GM18907 (cell line): ENCODE measurements around the gene GIGYF2.
"Not testable (repeated sequence)": the region's sequence is repeated elsewhere in the genome, so short reads cannot be mapped to it uniquely, and the experiment has no call there.

ENCODE experiments used
- ATAC-seq: cut with Tn5 transposase; IDR thresholded peaks from one replicate; pipeline ENCODE4 v1.9.1; 2021; ENCODE audit warnings: mild to moderate bottlenecking, moderate library complexity; ENCODE audit not compliant: unreplicated experiment

The GIGYF2 gene

DNA sequence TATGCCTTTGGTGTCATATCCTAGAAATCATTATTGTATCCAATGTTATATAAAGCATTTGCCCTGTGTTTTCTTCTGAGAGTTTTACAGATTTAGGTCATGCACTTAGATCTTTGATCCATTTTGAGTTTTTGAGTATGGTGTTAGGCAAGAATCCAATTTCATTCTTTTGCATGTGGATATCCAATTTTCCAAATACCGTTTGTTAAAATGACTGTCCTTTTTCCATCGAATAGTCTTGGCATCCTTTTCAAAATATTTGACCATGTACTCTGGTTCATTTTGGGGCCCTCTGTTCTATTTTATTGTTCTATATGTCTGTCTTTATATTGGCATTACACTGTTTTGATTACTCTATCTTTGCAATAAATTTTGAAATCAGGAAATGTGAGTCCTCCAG, 103.0 kb downstream of the GIGYF2 start:
- no peak for ATAC-seq

DNA sequence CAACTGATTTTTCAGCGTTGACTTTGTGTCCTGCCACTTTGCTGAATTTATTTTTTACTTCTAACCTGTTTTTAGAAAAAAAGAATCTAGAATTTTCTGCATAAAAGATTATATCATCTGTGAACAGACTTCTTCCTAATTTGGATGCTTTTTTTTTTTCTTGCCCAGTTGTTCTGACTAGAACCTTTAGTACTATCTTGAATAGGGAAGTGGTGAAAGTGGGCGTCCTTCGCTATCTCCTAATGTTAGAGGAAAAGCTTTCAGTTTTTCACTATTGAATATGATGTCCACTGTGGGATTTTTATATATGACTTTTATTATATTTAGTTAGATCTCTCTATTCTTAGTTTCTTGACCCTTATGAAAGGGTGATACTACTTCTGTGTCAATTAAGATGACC, 105.0 kb downstream of the GIGYF2 start:
- ATAC-seq, result no peak

- no peak for ATAC-seq
Measured at GRCh38 chr2:232809349-232810124, 112.4 kb downstream of the GIGYF2 start.

DNA sequence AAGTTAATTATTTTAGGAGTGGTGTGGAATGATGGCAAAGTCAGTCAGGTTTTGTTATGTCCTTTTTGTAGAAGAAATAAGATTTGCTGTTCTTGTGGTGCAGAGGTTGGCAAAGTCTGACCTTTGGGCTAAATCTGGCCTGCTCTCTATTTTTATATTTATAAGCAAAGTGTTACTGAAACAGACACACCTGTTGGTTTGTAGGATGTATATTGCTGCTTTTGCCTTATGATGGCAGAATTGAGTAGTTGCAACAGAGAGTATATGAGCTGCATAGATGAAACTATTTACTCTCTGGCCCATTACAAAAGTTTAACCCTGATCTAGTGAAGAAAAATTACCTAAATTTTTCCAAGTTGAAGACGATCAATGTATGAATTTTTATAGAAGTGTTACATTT, 113.3 kb downstream of the GIGYF2 start:
- ATAC-seq, result no peak

- no peak for ATAC-seq
Measured at GRCh38 chr2:232815569-232815968, 118.4 kb downstream of the GIGYF2 start.

- ATAC-seq, result no peak
Measured at GRCh38 chr2:232816657-232817056, 119.5 kb downstream of the GIGYF2 start.

DNA sequence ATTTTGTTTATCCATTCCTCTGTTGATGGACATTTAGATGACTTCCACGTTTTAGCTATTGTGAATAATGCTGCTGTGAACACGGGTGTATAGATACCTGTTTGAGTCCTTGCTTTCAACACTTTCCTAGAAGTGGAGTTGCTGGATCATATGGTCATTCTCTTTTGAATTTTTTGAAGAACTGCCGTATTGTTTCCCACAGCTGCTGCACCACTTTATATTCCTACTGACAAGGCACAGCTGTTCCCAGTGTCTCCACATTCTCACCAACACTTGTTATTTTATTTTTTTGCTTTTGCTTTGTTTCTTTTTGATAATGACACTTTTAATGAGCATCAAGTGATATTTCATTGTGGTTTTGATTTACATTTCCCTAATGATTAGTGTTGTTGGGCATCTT, 120.6 kb downstream of the GIGYF2 start:
- no peak for ATAC-seq

GRCh38 chr2:232829988-232830387, 132.9 kb downstream of the GIGYF2 start:
- ATAC-seq, result no peak

DNA sequence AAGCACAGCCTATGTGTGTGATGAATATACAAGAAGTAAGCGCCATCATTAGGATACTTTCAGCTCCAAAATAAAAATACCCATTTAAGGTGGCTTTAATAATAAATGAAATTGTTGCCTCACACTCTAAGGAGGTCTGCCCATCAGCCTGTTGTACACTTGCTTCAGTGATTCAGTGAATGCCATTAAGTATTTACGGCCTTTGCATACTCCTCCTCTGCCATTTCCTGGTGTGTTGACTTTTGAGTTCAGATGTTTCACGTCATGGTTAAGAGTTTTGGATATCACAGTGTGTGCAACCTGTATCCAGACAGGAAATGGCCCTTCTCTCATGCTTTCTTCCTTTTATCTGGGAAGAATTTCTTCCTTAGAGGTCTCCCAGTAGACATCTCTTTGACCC, 134.4 kb downstream of the GIGYF2 start:
- ATAC-seq, result no peak

GRCh38 chr2:232833830-232834229, 136.7 kb downstream of the GIGYF2 start:
- no peak for ATAC-seq

GRCh38 chr2:232835687-232836208, 138.6 kb downstream of the GIGYF2 start:
- ATAC-seq, result no peak

DNA sequence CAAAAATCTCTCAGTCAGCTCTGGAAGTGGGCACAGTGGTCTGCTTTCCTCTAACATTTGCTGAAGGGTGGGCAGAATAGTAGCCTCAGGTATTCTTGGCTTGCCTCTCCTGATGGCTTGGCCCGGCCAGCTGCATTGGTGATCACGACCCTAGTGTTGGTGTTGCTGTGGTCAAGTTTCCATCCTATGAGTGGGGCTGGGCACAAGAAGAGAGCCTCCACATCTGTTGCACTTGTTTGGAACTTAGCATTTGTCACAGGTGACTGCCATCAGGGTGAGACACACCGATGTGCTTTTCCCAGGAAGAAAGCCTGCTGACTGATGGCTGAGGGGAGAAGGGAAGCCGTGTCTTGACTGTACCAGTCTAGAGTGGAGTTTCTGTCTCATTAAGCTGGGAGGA, 139.8 kb downstream of the GIGYF2 start:
- no peak for ATAC-seq

DNA sequence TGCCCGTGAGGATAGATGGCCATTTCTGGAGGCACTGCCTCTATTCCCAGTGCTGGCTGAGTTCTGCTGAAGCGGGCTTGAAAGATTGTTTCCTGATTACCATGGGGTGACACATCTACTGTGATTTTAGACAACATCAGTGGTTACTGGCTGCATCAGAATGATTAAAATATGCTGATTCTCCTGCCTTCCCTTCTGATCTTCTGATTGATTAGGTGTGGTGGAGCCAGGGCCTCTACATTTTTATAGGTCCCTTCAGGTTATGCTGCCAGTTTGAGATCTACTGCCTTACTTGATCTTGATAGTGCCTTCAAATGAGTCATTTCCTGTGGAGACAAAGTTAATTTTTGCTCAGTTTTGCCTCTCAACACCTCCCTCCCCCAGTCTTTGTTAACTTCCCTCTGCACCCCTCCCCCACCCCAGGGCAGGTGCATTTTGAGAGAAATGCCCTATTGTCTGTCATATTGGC, 141.3 kb downstream of the GIGYF2 start:
- ATAC-seq, result peak; percentile 73

DNA sequence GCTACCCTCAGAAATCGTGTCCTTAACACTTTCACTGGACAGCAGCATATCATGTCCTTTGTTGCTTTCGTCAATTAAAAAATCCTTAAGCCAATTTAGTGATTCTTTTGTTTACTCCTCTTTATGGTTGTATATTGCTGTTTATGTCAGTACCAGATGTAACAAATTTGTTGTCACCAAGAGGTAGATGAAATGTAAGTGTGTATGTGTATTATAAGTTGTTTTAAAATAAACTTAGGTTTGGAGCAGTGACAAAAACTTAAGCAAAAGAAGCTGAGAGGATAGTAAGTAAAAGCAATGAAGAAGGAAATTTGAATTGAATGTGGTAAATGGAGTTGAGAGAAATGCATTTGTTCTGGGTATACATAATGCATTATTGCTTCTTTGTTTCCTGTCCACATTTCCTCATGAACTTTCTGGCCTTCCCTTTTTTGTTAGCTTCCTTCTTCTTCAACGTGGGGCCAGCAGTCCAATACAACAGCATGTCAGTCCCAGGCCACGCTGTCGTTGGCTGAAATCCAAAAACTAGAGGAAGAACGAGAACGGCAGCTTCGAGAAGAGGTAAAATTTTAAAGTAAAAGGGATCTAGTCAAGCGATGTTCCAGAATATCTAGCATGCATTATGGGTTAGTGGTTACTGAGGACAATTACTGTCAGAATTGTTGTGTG, 142.4 kb downstream of the GIGYF2 start:
- no peak for ATAC-seq

- ATAC-seq, result no peak
Measured at GRCh38 chr2:232842689-232843088, 145.6 kb downstream of the GIGYF2 start.

- no peak for ATAC-seq
Measured at GRCh38 chr2:232843834-232844233, 146.7 kb downstream of the GIGYF2 start.

GRCh38 chr2:232846055-232846454, 148.9 kb downstream of the GIGYF2 start:
- ATAC-seq, result no peak

GRCh38 chr2:232850039-232850438, 152.9 kb downstream of the GIGYF2 start:
- no peak for ATAC-seq

GRCh38 chr2:232852081-232852480, 154.9 kb downstream of the GIGYF2 start:
- ATAC-seq, result not testable (repeated sequence)

DNA sequence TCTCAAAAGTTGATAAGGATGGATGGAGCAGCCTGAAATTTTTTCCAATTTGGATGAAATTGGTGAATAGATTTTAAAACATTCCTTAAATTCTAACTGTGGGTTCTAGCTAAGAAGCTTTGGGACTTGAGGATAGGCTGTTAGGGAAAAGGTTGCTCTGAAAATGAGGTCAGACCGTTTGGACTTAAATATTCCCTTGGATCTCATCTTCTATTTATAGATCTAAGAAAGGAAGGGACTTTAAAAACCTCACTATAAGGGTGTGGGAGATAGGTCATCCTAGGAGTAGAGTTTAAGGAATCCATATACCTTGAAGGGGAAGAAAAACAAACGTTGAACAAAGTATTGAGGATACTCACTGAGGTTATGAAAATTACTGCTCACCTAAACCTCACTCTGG, 155.5 kb downstream of the GIGYF2 start:
- no peak for ATAC-seq

DNA sequence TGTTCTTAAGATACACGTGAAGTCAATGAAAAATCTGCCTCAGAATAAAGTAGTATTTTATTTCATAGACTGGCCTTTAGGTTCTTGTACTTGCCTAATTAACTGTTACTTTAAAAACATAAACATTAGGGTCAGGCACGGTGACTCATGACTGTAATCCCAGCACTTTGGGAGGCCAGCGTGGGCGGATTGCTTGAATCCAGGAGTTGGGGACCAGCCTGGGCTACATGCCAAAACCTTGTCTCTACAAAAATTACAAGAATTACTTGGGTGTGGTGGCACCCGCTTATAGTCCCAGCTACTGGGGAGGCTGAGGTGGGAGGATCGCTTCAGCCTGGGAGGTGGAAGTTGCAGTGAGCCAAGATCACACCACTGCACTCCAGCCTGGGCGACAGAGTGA, 157.0 kb downstream of the GIGYF2 start:
- no peak for ATAC-seq

- no peak for ATAC-seq
Measured at GRCh38 chr2:232857158-232857563, 160.0 kb downstream of the GIGYF2 start.
